Thyroid gland (tissue), 4 donors: ENCODE data around the gene CMTM8.

Source experiments
- POLR2A ChIP-seq, 2 donors: fragments of 450-650 bp; IDR thresholded peaks; one replicate each; pipeline ENCODE4 v1.6.1; 2017; ENCODE audit warnings: antibody characterized with exemption in 2 of 2, mild to moderate bottlenecking in 2 of 2, moderate library complexity in 1 of 2
- TF ChIP-seq, protein P1 (sequence below), 6 experiments: fragments of 200-600 bp in 3 of 6; fragments of 450-650 bp in 3 of 6; sonication (generic) in 3 of 6; IDR thresholded peaks; one replicate each; pipeline ENCODE4 v1.5.1; 2016 to 2019; ENCODE audit warnings: antibody characterized with exemption in 6 of 6, mild to moderate bottlenecking in 2 of 6, inconsistent platforms in 1 of 6, moderate library complexity in 1 of 6

DNA sequence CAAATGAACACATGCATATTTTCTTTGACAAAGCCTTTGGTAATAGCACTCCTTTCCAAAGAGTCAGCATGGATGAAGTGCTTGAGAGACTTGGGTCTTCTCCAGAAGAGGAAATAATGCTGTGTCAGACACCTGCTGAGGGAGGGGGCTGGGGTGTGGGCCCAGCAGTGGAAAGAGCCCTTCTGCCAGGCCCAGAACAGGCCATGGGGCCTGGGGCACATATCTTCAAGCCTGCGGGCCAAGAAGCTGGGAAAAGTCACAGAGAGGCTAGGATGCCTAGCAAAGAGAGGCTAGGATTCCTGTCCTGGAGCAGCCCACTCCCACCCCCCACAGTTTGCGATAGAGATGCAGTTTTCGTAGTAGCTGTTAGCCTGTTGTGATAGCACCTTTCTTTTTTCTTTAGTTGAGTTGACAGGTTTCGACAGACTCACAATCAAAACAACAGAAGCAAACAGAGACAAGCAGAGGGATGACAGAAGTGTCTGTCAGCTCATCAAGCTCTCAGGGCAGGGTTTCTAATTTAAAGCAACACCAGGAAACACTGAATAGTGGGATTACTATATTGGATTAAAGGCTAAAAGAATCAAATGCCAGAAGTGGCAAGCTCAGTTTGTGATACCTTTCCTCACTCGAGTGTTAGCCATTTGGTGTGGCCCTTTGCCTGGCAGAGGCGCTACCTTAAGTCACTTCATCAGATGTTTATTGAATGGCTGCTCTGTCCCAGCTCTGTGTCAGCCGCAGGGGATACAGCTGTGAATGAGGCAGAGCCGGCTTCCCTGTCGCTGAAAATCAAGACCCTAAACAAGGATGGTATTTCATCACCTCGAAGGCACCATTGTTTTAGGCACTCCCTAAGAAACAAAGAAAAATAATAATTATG lies 172.1 kb downstream of the CMTM8 start:
- TF ChIP-seq POLR2A (IDR thresholded peaks at IDR 0.05): no peak
- TF ChIP-seq, protein P1, sequence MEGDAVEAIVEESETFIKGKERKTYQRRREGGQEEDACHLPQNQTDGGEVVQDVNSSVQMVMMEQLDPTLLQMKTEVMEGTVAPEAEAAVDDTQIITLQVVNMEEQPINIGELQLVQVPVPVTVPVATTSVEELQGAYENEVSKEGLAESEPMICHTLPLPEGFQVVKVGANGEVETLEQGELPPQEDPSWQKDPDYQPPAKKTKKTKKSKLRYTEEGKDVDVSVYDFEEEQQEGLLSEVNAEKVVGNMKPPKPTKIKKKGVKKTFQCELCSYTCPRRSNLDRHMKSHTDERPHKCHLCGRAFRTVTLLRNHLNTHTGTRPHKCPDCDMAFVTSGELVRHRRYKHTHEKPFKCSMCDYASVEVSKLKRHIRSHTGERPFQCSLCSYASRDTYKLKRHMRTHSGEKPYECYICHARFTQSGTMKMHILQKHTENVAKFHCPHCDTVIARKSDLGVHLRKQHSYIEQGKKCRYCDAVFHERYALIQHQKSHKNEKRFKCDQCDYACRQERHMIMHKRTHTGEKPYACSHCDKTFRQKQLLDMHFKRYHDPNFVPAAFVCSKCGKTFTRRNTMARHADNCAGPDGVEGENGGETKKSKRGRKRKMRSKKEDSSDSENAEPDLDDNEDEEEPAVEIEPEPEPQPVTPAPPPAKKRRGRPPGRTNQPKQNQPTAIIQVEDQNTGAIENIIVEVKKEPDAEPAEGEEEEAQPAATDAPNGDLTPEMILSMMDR (IDR thresholded peaks at IDR 0.05): no peak
